GM23338 (cell line): ENCODE data around the gene TRMT5. TPM values are rescaled to one million over a fixed set of nuclear protein-coding genes. Genes with fewer than 3 reads are reported as not detected.

ENCODE experiments used
- ATAC-seq: fragments of 200-7000 bp; cut with Tn5 transposase; 3 replicates; pipeline ENCODE4 v1.9.1; 2020
- DNase-seq: peaks from one replicate; pipeline ENCODE4 v3.0.0-alpha.2; 2015; ENCODE audit warnings: low spot score
- H2AFZ ChIP-seq: fragments of 200-600 bp; sonication (generic); 2 replicates; pipeline ENCODE4 v1.8.0; 2016; ENCODE audit warnings: antibody characterized with exemption, mild to moderate bottlenecking, moderate library complexity
- H3F3A ChIP-seq: fragments of 200-600 bp; sonication (generic); replicated peaks from 2 replicates; pipeline ENCODE4 v1.8.0; 2017; ENCODE audit warnings: antibody characterized with exemption, mixed run types, low read depth
- H3K27ac ChIP-seq: fragments of 200-600 bp; sonication (generic); 2 replicates; pipeline ENCODE4 v1.6.1; 2016; ENCODE audit warnings: low read depth
- H3K27me3 ChIP-seq: fragments of 200-600 bp; sonication (generic); 2 replicates; pipeline ENCODE4 v1.8.0; 2016; ENCODE audit warnings: mild to moderate bottlenecking, mixed run types, moderate library complexity; ENCODE audit not compliant: insufficient read depth
- H3K36me3 ChIP-seq: fragments of 200-600 bp; sonication (generic); 2 replicates; pipeline ENCODE4 v1.8.0; 2016; ENCODE audit warnings: mild to moderate bottlenecking; ENCODE audit not compliant: insufficient read depth
- H3K4me1 ChIP-seq: fragments of 200-600 bp; sonication (generic); 2 replicates; pipeline ENCODE4 v1.8.0; 2016; ENCODE audit warnings: mild to moderate bottlenecking, moderate library complexity; ENCODE audit not compliant: insufficient read depth
- H3K4me2 ChIP-seq: fragments of 200-600 bp; sonication (generic); 2 replicates; pipeline ENCODE4 v1.7.1; 2017; ENCODE audit warnings: mixed run types
- H3K4me3 ChIP-seq: fragments of 200-600 bp; sonication (generic); 2 replicates; pipeline ENCODE4 v1.6.1; 2016; ENCODE audit warnings: mixed run types
- H3K79me2 ChIP-seq: fragments of 200-600 bp; sonication (generic); replicated peaks from 2 replicates; pipeline ENCODE4 v1.8.0; 2017; ENCODE audit warnings: mild to moderate bottlenecking; ENCODE audit not compliant: insufficient read depth
- H3K9me2 ChIP-seq: fragments of 200-600 bp; sonication (generic); 2 replicates; pipeline ENCODE4 v1.8.0; 2017; ENCODE audit not compliant: insufficient read depth
- H4K20me1 ChIP-seq: fragments of 200-600 bp; sonication (generic); replicated peaks from 2 replicates; pipeline ENCODE4 v1.8.0; 2017; ENCODE audit warnings: mild to moderate bottlenecking; ENCODE audit not compliant: insufficient read depth
- H3K27ac Mint-ChIP-seq: 2 replicates; pipeline ENCODE4 v1.8.0; 2020; ENCODE audit warnings: inconsistent platforms, mild to moderate bottlenecking, moderate library complexity, mixed read lengths
- H3K27me3 Mint-ChIP-seq: 3 replicates; pipeline ENCODE4 v1.8.0; 2022; ENCODE audit warnings: low read depth, mild to moderate bottlenecking, moderate library complexity, mixed read lengths, inconsistent platforms; ENCODE audit not compliant: insufficient read depth, poor library complexity
- H3K36me3 Mint-ChIP-seq: 3 replicates; pipeline ENCODE4 v1.8.0; 2021; ENCODE audit warnings: low read depth, mild to moderate bottlenecking, inconsistent platforms, moderate library complexity, mixed read lengths
- H3K4me1 Mint-ChIP-seq: 3 replicates; pipeline ENCODE4 v1.8.0; 2020; ENCODE audit warnings: mild to moderate bottlenecking, inconsistent platforms, mixed read lengths
- H3K4me3 Mint-ChIP-seq: 3 replicates; pipeline ENCODE4 v1.8.0; 2021; ENCODE audit warnings: moderate library complexity, mild to moderate bottlenecking, inconsistent platforms, mixed read lengths
- H3K9me3 Mint-ChIP-seq: 3 replicates; pipeline ENCODE4 v1.8.0; 2020; ENCODE audit warnings: moderate library complexity, mild to moderate bottlenecking, inconsistent platforms, mixed read lengths
- CREB1 ChIP-seq: fragments of 250-450 bp; sonication (Bioruptor Pico); IDR thresholded peaks from 2 replicates; pipeline ENCODE4 v1.5.0; 2020; ENCODE audit warnings: low read depth, mild to moderate bottlenecking, moderate library complexity
- EZH2 ChIP-seq: fragments of 200-600 bp; sonication (generic); IDR thresholded peaks from one replicate; pipeline ENCODE4 v1.8.0; 2017; ENCODE audit warnings: antibody characterized with exemption, mild to moderate bottlenecking, low read depth; ENCODE audit not compliant: unreplicated experiment
- EZH2phosphoT487 ChIP-seq: fragments of 200-600 bp; sonication (generic); IDR thresholded peaks from one replicate; pipeline ENCODE4 v1.8.1; 2018; ENCODE audit warnings: antibody characterized with exemption; ENCODE audit not compliant: unreplicated experiment
- NANOG ChIP-seq: IDR thresholded peaks from 2 replicates; pipeline ENCODE4 v1.6.1; 2016; ENCODE audit warnings: antibody characterized with exemption, borderline replicate concordance
- POLR2AphosphoS5 ChIP-seq: IDR thresholded peaks from 2 replicates; pipeline ENCODE4 v1.6.1; 2016; ENCODE audit warnings: antibody characterized with exemption, low read depth
- REST ChIP-seq: IDR thresholded peaks from one replicate; pipeline ENCODE4 v1.6.1; 2018; ENCODE audit warnings: antibody characterized with exemption; ENCODE audit not compliant: unreplicated experiment
- ZNF114 ChIP-seq: fragments of 250-450 bp; sonication (Bioruptor Pico); IDR thresholded peaks from 2 replicates; pipeline ENCODE4 v1.5.0; 2020; ENCODE audit warnings: mild to moderate bottlenecking, moderate library complexity
- ZNF331 ChIP-seq: fragments of 250-450 bp; sonication (Bioruptor Pico); IDR thresholded peaks from 2 replicates; pipeline ENCODE4 v1.5.0; 2020; ENCODE audit warnings: low read depth, mild to moderate bottlenecking, moderate library complexity
- ZNF462 ChIP-seq: fragments of 250-450 bp; sonication (Bioruptor Pico); IDR thresholded peaks from 2 replicates; pipeline ENCODE4 v1.5.0; 2020; ENCODE audit warnings: mild to moderate bottlenecking, moderate library complexity
- polyA plus RNA-seq: library from polyadenylated mRNA; unstranded; fragments of >200 nt; fragmentation: Nextera tagmentation; extraction: Ambion mirVana; gene quantifications from 2 replicates; pipeline ENCODE4 v1.2.1, GENCODE V29; 2016
- total RNA-seq: library from RNA; depleted of rRNA; stranded (reverse); fragments of >200 nt; shearing (Covaris generic); gene quantifications from 2 replicates; pipeline ENCODE4 v1.2.3, GENCODE V29; 2014

TRMT5 gene
- total and polyA plus RNA-seq, 2 experiments from 2014 or later: 9.8 to 18.4 TPM

- H3K9me3 Mint-ChIP-seq: no peaks in the 10 kb centered on the region
- H3K4me3 ChIP-seq: no peak overlapping the region
- H3F3A ChIP-seq: no peaks in the 10 kb centered on the region
- no peaks in the 10 kb centered on the region for H4K20me1 ChIP-seq
- H3K27me3 Mint-ChIP-seq: no peaks in the 10 kb centered on the region
- H3K4me1 ChIP-seq: no peaks in the 10 kb centered on the region
- no peak overlapping the region for H3K4me3 Mint-ChIP-seq
- ATAC-seq (no peak), DNase-seq (no peak)
- no peak overlapping the region for H3K4me2 ChIP-seq
- no peaks in the 10 kb centered on the region for H3K27me3 ChIP-seq
- H3K4me1 Mint-ChIP-seq: no peaks in the 10 kb centered on the region
- H3K27ac Mint-ChIP-seq: no peak overlapping the region
- H3K9me2 ChIP-seq: no peaks in the 10 kb centered on the region
- no peak overlapping the region for H2AFZ ChIP-seq
- peaks cover 6% of the 10 kb centered on the region; the same call in 2 of the 3 replicates for H3K36me3 Mint-ChIP-seq
- H3K27ac ChIP-seq: no peak overlapping the region
- TF ChIP-seq EZH2 (no peak), CREB1 (CRISPR knock-in tag) (no peak), REST (no peak), EZH2phosphoT487 (no peak), ZNF114 (CRISPR knock-in tag) (no peak), ZNF331 (CRISPR knock-in tag) (no peak), ZNF462 (CRISPR knock-in tag) (no peak), POLR2AphosphoS5 (no peak), NANOG (no peak)
- H3K36me3 ChIP-seq: peaks cover 6% of the 10 kb centered on the region; the same call in 1 of the 2 replicates
- no peaks in the 10 kb centered on the region for H3K79me2 ChIP-seq
Measured at GRCh38 chr14:60970146-60970545, 10.7 kb downstream of the TRMT5 start.
